DMS153 treated with DMSO at 0.1 percent for 48 hours (cell line): ENCODE data around the gene CENPP.

Source experiments
- DNase-seq: peaks from one replicate; lab custom pipeline; 2025; ENCODE audit not compliant: unreplicated experiment; lab: John Stamatoyannopoulos, UW

CENPP gene

DNA sequence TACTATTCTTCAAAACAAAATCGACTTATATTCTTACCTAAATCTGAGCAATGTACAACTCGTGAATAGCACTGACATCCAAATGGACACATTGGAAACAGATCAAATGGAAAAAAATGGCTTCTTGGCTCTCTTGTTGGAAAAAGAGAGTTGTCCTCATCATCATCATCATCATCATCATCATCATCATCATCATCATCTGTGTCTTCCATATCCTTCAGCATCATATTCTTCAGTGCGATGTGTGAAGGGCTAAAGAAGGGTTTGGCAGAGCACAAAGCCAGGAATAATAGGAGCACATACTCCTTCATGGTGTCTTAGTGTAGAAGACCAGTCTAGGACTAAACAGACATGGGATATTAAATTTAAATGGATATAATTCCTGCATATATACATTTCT, 148.8 kb downstream of the CENPP start:
- no peak for DNase-seq

DNA sequence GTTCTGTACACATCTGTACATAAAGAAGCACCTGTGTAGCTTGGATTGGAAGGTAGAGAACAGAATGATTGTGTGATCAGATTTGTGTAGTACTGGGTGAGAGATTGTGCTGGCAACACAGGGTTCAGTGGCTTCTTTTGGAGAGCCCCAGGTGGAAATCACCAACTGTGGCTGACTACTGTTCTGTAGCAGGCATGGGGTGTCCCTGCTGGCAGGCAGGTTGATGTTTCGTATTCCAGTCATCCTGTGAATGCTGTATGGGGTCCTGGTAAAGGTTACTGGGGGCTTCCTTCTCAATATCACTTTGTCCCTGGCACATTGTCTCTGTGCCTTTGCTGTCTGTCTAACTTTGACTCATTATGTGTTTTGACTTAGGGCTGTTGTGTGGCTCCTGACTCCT, 151.2 kb downstream of the CENPP start:
- no peak for DNase-seq

DNA sequence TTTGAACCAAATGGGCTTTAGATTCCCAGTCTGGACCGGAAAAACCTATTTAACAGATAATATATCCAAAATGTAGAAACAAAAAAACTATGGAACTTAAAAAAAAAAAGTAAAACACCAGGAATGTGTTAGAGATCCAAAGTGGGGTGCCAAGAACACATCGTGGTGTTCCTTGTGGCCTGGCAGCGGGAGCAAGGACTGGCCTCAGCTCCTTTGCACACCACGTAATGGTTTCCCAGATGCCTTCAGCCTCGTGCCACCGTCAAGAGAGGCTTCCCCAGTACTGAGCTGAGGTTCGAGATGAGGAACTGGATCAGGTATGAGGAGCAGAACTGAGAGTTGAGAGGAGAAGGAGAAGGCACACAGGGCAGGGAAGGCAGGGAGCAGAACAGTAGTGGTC, 153.0 kb downstream of the CENPP start:
- DNase-seq, result no peak

DNA sequence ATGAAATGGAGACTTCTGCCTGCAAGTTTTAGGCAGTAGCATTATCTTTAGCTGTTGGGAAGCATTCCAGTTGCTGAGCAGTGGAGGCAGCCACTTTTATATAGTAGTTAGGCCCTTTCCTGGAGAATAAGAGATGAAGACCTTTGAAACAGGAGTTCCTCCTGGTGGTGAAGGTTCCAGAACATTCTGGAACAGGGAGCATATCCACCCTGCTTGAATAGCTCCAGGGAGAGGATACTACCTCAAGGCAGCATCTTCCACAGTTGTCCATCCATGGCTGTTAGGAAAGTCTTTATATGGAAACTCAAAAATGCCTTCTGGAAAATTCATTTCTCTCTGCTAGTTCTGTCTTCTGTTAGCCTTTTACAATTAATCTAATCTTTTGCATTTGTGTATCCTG, 153.6 kb downstream of the CENPP start:
- DNase-seq, result no peak

DNA sequence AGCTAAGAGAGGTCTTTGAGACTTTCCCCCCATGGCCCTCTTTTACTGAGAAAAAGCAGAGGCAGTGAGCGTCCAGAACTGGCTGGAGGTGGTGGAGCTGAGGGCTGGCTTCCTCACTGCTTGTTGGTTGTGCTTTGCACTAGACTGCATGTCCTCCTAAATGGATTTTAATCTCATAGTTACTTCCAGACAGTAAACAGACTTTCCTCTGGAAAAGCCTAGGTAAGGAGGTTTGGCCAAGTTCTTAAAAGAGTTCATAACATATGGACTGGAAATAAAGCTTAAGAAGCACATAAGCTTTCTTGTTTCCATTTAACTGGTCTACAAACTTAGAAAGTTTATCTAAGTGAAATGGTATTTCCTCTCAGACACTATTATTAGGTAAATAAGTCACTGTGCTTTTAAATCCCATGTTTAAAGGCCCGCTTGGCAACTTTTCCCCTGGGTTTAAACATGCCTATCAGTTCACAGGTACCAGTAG, 154.6 kb downstream of the CENPP start:
- no peak for DNase-seq

DNA sequence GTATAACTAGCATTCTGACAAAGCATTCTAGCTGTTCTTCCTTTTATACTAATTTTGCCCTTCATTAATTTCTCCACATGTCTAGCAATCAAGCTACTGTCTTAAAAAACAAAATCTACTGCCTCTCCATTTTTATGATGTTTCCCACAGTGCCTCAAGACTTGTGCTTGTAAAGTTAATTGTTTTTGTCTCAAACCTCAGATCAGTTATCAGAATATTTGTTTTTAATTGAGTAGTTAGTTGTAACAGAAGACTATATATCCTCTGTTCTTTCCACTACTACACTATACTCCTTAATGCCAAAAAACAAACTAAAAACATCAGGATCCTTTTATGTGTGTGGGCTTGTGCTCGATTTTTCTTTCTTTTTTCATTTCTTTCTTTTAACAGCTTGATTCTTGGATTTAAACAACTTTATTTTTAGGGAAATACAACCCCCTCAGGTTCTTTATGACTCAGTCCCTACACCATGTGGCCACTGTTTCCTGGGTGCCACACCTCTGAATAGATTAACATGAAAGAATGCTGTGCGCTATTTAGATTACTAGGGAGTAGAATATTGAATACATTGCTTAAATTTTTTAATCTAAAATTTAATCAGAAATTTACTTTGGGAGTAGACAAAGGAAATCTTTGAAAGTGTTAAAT, 155.4 kb downstream of the CENPP start:
- DNase-seq, result no peak

DNA sequence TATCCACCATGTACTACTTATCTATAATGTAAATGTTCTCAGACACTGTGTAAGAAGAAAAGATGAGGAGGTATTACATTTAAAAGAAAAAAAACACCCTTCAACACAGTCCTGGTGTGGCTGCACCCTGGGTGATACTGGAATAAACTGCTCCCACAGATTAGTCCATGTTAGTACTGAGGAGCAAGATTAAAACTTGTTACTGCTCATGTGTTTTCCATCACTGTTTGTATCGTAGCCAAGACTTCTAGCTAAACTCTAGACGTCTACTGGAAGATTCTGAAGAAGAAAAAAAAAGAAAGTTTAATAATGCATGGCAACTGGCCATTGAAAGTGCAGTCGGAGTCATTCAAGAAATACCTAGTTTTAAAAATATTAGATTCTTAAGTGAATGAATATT, 156.6 kb downstream of the CENPP start, which contains the start of gene ASPN:
Gene ASPN, minus strand, starts transcription at position 178 of the 400 bp plus-strand sequence.
- no peak for DNase-seq

DNA sequence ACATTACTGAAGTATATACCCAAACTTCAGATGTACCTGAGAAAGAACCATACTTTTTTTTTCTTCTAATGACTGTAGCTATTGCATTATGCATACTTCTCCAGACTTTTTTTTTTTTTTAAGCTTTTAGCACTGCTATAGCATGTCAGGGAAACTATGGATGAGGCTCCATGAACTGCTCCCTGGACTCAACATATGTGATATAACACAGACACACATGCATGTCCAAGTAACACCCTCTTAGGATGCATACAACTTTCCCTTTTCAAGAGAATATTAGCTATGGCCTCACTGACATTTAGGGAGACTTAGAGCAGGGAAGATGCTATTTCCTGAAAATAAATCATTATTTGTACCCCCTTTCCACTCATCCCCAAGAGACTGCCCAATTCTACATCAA, 157.1 kb downstream of the CENPP start:
- no peak for DNase-seq

DNA sequence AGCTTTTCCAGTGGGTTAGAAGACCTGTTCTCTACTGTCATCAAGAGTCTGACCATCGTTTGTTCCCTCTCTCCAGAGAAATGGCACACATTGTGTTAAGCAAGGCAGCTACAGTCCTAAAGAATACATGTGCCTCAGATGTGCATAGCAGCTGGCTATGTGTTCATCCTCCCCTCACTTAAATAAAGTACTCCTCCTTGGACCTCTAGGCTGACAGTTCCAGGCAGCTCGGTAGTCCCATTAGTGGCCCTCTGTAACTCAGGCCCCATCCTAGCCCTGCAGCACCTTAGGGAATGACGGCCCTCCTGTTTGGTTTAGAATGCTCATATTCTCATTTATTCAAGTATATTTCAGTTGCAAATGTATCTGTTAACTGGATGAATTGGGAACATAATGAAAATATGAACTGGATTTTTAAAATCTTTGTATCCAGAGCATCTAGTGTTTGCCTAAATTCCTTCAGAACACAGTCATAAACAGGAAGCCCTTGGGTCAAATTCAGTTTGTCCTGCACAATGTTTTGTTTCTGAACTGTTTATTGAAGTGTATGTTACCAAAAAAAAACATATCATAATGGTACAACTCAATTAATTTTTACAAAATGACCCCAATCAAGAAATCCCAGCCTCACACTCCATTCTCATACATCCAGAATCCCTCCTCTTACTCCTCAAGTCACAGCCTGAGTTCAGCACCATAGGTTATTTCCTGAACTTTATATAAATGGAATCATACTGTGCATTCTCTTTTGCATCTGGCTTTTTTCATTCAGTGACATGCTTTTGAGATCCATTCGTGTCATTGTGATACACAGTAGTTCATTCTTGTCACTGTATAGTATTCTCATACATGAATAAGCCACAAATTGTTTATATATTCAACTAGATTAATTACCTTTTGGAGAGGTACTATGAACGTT, 158.1 kb downstream of the CENPP start:
- no peak for DNase-seq

DNA sequence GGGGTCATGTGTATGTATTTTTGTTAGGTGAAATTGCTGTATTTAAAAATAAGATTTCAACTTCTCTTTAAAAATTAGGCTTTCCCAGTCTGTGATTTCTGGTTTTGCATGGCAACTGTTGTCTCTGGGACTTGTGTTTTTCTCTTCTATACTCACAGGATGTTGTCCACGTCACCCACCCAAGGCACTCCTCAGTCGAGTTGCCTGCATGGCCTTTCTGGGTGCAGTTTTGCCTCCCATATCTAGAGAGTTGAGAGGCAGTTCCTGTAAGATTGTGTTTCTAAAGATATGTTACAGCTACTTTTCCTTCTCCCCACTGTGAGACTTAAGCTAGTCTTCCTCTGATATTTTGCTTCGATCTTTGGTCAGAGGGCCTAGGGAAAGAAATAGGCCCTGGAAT, 158.8 kb downstream of the CENPP start:
- DNase-seq, result no peak

DNA sequence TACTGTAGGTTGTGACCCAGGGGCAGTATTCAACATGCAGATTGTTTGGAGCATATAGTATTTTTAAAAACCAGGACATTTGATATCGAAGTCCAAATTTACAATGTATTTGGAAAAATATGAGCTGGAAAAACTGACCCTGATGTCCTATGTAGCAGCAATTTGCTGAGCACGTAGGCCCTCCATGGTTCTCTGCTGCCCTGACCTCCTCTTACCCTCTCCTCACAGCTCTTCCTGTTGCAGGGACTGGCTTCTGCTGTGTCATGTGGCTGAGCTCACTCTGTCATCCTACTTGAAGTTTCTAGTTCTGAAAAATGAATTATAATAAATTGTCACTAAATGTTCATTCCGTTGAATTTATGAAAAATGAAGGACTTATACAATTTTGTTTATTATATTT, 160.6 kb downstream of the CENPP start:
- no peak for DNase-seq

DNA sequence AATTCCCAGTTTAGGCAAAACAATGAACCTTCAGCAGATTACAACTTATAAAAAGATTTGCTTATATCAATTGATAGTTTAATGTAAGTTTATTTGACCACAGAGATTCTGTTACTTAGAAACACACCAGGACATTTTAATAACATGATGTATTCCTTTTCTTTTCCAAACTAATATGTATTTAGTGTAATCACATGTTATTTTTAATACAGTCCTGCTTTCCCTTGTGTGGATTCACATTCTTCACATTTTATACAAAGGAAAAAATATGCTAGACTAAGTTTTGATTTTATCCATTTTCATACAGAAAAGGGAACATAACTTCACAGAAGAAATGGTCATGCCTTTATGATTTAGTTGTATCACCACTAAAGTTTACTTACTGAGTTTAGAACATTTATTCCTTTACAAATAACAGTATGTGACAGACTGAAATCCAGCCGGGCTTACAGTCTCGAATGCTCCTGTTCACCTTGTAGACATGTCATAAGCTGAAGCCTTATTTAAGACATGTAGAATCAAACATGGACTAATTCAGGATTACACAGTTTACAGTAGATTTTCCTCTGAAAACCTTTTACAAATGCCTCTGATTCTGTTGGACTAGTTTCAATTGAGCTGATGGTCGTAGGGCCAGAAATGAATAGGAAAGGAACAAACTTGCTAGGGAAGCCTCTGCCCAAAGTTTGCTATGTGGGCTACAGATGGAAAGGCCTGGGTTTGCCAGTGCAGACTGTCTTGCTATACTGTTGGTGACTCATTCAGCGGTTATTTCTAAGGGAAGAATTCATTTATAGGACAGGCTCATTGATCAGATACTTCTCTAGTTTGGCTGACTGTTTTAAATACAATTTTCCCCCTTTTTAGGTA, 163.2 kb downstream of the CENPP start:
- DNase-seq, result no peak

DNA sequence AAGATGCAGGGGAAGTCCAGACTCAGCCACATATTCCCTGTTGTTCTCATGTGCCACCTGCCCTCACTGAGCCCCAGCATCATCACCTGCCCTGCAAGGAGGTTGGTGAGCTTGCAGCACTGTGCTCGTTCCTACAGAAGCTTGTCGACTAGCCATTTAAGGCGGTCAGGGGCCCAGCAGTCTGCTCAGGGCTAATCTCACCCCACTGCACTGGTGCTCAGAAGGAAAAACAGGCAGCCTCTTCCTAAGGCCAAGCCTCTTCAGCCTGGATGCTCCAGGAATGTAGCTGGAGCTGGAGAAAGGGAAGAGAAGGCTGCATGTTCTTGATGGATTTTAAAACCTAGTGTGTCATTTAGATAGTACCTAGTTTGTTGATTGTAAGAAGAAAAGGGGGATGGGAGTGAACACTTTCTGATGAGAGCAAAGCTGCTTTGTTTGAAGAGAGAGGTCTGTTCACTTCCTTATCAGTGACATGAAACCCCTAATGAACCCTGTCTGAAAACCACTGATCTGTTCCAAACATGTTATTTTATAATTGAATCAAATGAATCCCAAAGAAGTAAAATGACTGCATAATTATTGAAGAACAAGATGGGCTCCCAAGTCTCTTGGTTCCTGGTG, 167.1 kb downstream of the CENPP start:
- DNase-seq, result no peak

DNA sequence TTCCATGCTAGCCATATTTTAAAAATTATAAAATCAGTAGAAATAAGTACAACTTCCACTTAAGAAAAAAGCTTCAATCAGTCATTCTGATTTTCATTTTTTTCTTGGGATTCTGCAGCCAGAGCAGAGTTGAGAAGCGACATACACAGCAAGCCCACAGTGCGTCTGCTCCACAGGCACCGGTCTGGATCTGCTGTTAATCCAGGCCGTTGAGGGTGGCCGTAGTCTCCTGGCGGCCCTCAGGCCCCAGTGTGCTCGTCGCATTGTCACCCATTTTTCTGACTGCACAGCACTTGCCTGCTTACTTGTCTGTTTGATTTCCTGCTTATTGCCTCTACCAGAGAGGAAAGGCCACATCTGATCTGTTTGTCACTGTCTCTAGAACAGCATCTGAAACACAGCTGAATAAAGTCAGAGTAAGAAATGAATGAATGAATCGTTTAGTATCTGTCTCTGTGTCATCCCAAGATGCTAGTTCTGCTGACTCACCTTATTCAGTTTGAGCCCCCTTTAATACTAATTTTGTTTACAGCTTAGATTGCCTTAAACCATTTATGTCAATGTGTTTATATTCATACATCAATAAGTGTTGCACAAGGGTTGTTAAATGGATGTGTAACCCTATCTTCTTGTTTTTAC, 168.1 kb downstream of the CENPP start:
- no peak for DNase-seq

DNA sequence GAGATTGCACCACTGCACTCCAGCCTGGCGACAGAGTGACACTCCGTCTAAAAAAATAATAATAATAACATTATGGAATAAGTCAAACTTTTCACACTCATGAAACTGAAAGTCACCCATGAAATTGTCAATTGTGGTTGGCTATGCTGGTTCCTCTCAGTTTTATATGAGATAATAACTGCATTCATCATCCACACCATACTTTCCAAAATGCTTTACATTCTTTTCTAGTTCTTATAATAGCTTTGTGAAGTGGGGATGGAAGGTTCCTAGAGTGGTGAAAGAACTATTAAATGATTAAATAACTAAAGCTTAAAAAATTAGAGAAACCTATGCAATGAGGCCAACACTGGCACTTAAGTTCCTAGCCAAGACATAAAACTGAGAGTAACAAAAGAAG, 169.1 kb downstream of the CENPP start:
- no peak for DNase-seq

DNA sequence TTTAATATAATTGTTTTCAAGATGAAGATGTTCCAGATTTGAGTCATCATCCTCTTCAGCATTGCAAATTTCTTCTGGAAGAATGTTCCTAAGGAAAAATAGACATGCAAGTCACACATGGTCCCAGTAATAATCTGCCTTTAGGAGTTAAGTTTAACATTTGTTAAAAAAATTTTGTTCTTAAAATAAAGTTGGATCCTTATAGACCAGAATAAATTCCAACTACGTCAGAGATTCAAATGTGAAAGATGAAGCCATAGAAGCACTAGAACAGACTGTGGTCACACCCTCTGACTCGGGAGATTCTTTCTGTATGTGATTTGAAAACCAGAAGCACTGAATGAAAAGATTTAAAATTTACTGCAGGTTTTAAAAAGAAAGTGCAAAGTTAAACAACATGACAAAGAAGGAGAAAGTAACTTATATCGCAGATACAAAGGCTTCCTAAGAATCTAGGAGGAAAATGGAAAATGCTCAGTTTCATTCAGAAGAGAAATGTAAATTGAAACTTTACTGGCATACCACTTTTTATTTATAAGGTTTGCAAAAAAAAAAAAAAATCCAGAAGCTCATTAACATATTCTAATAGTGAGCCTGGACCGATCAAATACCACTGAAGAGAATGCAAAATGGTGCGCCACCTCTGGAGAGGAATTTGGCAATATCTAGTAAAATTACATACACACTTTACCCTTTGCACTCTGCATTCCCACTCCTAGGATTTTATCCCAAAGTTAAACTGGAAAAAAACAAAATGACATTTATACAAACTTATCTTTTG, 170.8 kb downstream of the CENPP start:
- no peak for DNase-seq

DNA sequence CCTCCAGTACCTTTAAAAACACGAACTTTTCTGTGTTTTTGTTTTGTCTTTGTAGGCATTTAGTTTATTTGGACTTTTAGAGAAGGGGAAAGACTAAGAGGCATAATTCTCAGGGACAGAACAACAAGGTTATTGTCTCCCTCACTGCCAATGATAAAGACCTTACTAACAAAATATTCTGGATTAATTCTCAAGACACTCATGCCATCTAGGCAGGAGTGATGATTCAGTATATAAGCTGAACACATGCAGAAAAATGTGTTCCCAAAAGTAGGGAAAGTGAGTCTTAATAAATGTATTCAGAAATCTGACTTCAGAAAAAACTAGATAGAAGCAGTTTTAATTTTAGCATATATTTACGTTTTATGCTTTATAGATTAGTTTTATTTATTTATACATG, 173.9 kb downstream of the CENPP start:
- no peak for DNase-seq

DNA sequence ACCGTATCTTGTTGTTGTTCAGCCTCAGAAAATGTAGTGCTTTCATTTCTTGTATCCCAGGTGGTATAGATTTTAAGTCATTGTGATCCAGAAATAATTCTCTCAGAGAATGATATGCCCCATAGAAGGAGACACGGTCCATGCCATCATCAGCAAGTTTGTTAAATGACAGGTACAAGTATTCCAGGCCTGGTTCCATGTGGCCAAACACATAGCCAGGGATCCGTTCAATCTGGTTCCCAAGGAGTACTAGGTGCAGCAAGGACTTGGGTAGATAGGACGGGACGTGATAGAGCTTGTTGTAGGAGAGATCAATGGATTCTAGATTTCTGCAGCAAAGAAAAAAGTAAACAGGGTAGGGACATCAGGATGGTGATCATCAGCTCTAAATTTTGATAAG, 175.0 kb downstream of the CENPP start:
- DNase-seq, result no peak

DNA sequence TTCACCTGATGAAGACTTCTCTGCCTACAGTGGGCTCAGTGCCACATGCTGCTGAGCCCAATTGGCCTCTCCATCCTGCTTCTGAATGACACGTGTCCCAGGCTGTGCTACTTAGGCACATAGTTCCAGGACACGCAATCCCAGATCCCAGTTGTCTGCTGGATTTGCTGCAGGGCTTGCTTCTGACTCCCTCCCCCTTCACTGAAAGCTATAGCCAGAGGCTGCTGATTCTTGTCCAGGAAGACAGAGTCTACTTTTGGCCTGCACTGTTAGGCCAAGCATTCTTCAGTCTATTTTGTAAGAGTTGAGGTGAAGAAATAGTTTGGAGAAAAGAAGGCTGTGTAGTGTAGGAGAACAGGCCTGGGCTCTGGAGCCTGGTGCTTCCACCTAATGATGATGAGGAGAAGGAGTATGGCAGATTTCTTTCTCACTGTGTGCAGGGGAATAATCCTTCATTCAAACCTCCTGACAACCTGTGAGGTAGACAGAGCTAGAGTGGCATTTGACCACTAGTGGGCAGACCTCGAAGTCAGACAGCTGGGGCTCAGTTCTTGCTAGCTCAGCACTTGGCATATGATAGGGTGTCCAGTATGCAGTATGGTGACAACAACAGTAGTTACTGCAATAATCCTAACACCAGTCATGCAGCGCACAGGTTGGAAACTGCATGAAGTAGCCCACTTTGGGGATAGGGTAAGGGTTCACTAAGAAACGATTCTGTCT, 176.1 kb downstream of the CENPP start:
- no peak for DNase-seq
